GM18867 (cell line): ENCODE measurements around the gene TRAFD1.

ENCODE experiments used
- ATAC-seq: cut with Tn5 transposase; IDR thresholded peaks from one replicate; pipeline ENCODE4 v1.9.1; 2021; ENCODE audit warnings: mild to moderate bottlenecking, moderate library complexity; ENCODE audit not compliant: unreplicated experiment

The TRAFD1 gene

DNA sequence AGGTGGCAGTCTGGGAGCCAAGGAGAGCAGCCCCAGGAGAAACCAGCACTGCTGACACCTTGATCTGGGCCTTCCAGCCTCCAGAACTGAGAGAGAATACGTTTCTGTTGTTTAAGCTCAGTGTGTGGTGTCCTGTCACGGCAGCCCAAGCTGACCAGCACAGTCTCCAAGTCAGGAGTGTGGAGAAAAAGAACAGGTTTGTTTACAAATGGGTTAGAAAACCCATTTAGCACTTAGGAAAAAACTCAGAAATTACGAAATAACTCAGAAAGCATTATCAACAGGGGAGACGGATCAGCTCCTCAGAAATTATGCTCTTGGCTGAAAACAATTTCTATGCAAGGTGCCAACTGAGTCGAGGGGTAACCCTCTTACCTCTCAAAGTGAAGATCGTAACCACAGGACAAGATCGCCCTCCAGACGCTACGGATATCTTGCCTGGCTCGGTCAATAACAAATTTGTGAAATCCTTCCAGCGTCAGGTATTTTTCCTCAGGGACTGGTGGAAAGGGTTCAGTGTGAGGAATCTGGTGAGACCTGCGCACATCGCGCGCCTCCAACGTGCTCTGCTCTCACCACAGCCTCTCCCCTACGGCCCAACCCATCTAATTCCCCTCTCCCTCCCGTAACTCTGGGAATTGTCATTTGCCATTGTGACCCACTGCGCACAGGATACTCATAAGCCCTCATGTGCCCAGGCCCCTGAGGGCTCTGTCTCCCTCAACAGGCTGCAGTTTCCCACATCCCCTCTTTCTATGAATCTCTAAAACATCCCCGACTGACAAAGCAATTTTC is 50.2 kb downstream of the TRAFD1 start:
- no peak for ATAC-seq

DNA sequence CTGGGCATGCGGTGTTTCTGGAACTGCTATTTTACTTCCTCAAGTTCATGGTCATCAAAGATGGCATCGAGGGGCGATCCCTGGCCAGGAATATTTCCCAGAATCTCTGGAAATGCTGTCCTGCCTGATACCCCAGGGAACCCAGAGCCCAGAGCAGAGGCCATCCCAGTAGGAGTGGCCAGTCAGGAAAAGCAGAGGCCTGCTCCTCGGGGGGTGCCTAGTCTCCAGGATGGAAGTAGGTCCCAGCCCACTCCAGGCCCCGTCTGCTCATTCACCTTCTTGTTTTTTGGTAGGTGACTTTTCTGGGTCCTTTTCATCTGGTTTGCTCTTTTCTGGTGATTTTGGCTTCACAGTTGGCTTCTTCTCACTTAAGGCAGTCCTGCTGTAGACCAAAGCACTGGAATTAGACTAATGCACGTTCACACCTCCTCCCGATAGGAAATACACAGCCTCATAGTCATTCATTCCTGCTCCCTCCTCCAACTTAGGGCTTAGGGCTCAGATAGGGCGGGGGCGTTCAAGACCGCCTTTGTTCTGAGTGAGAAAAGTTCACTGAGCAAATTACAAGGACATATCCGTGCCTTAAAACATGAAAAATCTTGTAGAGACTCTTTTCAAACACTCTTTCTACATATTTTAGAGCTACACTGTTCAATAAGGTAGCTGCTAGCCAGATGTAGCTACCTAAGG is 51.1 kb downstream of the TRAFD1 start:
- no peak for ATAC-seq

DNA sequence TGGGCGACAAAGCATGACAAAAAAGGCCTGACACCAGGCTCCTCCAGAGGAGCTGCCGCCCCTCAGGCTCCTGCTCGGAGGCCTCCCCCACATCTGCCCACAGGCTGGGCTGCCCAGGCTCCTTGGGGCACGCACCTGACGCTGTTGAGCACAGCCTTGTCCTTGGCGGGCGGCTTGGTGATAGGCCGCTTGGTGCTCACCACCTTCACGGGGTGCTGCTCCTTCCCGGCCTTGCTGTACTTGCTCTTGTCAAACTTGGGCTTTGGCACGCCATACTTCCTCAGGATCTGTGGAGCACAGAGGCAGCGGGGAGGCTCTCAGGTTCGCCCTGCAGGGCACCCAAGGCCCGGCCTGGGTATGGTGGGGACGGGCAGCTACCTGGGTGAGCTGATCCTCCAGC is 53.4 kb downstream of the TRAFD1 start:
- no peak for ATAC-seq

- ATAC-seq, result no peak
Measured at GRCh38 chr12:112179341-112179740, 54.0 kb downstream of the TRAFD1 start.

GRCh38 chr12:112179916-112180315 is 54.6 kb downstream of the TRAFD1 start:
- no peak for ATAC-seq

DNA sequence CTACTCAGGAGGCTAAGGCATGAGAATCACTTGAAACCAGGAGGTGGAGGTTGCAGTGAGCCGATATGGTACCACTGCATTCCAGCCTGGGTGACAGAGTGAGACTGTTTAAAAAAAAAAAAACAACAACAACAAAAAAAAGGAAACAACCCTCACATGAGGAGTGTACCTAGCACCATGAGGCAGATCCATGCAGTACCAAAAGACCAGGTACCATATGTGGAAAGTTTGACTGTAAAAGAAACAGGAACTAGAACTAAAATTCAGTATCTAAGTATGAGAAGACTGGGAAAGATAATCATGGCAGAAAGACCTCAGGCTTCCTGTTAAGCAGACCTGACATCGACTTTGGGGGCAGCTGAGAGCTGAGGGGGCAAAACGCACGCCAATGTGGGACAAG is 55.1 kb downstream of the TRAFD1 start:
- no peak for ATAC-seq

GRCh38 chr12:112182499-112182898 is 57.1 kb downstream of the TRAFD1 start:
- no peak for ATAC-seq

GRCh38 chr12:112183141-112184021 is 58.0 kb downstream of the TRAFD1 start:
- ATAC-seq, result no peak

GRCh38 chr12:112184056-112184887 is 58.9 kb downstream of the TRAFD1 start:
- ATAC-seq, result no peak

- ATAC-seq, result no peak
Measured at GRCh38 chr12:112185093-112185923, 59.9 kb downstream of the TRAFD1 start.

DNA sequence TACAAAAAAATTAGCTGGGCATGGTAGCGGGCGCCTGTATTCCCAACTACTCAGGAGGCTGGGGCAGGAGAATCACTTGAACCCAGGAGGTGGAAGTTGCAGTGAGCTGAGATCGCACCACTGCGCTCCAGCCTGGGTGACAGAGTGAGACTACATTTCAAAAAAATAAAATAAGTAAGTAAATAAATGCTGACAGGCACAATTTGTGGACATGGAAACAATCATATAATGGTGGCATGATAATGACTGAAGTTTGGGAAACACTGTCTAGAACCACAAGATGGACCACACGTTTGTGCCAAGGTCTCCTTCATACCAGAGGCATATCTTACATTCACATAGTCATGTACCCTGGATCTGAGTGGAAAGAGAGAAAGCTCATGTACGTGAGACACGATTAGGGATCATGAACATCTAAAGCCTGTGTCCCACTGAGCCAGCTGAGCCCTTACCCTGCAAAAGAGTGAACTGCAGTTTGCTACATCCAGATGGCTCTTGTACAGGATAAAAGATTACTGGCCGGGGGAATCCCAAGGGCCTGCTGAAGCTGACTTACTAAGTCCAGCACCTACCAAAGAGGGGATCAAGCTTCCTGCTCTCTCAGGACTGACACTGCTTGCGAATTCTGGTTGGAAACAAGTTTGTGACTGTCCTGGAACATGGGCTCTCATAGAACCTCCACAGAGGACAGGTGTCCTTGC is 62.9 kb downstream of the TRAFD1 start:
- ATAC-seq, result no peak

GRCh38 chr12:112190231-112191025 is 65.1 kb downstream of the TRAFD1 start:
- no peak for ATAC-seq

DNA sequence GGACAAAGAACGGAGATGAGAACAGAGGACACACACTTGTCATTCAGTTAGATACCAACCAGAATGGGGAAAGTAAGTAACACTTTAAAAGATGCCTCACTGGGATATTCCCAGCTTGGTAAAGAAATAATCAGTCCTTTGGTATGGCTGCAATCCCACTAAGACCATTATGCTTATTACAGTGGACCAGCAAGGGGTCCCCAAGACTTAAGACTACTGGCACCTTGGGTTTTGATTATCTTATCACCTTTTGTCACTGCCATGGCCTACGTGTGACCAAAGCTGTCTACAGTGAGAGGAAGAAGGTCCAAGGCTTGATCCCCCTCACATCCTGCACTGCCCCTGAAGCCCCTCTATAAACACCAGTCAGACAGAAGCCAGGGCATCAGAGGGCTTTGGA is 65.8 kb downstream of the TRAFD1 start:
- no peak for ATAC-seq

DNA sequence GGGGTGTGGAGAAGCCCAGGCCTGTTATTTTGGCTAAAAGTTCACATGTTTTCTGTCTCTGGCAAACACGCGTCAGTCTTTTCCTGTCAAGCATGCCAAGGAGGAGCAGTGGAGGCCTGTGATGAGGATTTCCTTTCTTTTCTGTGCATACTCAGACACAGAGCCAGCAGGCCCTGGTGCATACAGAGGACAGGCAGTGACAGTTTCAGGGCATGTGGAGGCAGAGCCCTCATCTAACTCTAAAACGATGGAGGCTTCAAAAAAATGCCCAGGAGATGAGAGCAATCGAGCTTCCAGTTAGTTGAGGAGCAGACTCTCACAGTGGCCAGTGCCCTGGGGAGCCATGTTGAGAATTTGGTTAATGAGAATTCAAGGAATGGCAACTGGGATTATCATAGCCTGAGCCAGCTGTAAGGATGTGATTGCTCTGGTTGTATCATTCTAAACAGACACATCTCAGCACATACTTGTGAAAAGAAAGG is 66.5 kb downstream of the TRAFD1 start:
- no peak for ATAC-seq

- no peak for ATAC-seq
Measured at GRCh38 chr12:112192475-112192874, 67.1 kb downstream of the TRAFD1 start.

- no peak for ATAC-seq
Measured at GRCh38 chr12:112194601-112195247, 69.4 kb downstream of the TRAFD1 start.

- no peak for ATAC-seq
Measured at GRCh38 chr12:112196196-112196875, 71.0 kb downstream of the TRAFD1 start.
